ENCODE data around the gene FOXF2.
"Not testable (repeated sequence)": the region's sequence is repeated elsewhere in the genome, so short reads cannot be mapped to it uniquely, and the experiment has no call there.

The FOXF2 gene

GRCh38 chr6:1389369-1390132 lies at the start of gene FOXF2:
TSS of gene FOXF2 (plus strand) at chr6:1389576. CDS start at chr6:1389948, 372 bp downstream.
- no peak for DNase-seq

- DNase-seq: no peak
These were observed 43.3 kb upstream of the FOXF2 start for GRCh38 chr6:1346101-1346500.

- DNase-seq: no peak
These were observed 42.8 kb upstream of the FOXF2 start for GRCh38 chr6:1346558-1347091.

GRCh38 chr6:1347161-1347560 lies 42.2 kb upstream of the FOXF2 start:
- DNase-seq: no peak

GRCh38 chr6:1348675-1349074 lies 40.7 kb upstream of the FOXF2 start:
- no peak for DNase-seq

- no peak for DNase-seq
These were observed 39.7 kb upstream of the FOXF2 start for GRCh38 chr6:1349655-1350054.

- no peak for DNase-seq
These were observed 37.9 kb upstream of the FOXF2 start for GRCh38 chr6:1351381-1352008.

- not testable (repeated sequence) for DNase-seq
These were observed 34.3 kb upstream of the FOXF2 start for GRCh38 chr6:1355068-1355467.

GRCh38 chr6:1361717-1362116 lies 27.7 kb upstream of the FOXF2 start:
- DNase-seq: not testable (repeated sequence)

GRCh38 chr6:1362643-1363042 lies 26.7 kb upstream of the FOXF2 start:
- DNase-seq: no peak

GRCh38 chr6:1363298-1363697 lies 26.1 kb upstream of the FOXF2 start:
- DNase-seq: no peak

GRCh38 chr6:1363729-1364572 lies 25.4 kb upstream of the FOXF2 start:
- no peak for DNase-seq

GRCh38 chr6:1364791-1365190 lies 24.6 kb upstream of the FOXF2 start:
- DNase-seq: no peak

- no peak for DNase-seq
These were observed 23.7 kb upstream of the FOXF2 start for GRCh38 chr6:1365686-1366085.

- no peak for DNase-seq
These were observed 21.6 kb upstream of the FOXF2 start for GRCh38 chr6:1367771-1368170.

GRCh38 chr6:1368940-1369339 lies 20.4 kb upstream of the FOXF2 start:
- no peak for DNase-seq

GRCh38 chr6:1369695-1370094 lies 19.7 kb upstream of the FOXF2 start:
- not testable (repeated sequence) for DNase-seq

GRCh38 chr6:1371933-1372332 lies 17.4 kb upstream of the FOXF2 start:
- no peak for DNase-seq

GRCh38 chr6:1372690-1373089 lies 16.7 kb upstream of the FOXF2 start:
- no peak for DNase-seq

GRCh38 chr6:1376653-1377052 lies 12.7 kb upstream of the FOXF2 start:
- DNase-seq: no peak

- DNase-seq: no peak
These were observed 11.8 kb upstream of the FOXF2 start for GRCh38 chr6:1377526-1377925.

- no peak for DNase-seq
These were observed 11.0 kb upstream of the FOXF2 start for GRCh38 chr6:1378065-1379016.
